Stimulated activated CD4-positive, alpha-beta T cell treated with anti-CD3 and anti-CD28 coated beads, Interleukin-4, amount 100 ng/mL, for 1 hour (primary cell): Measurements from ENCODE around the gene NRXN3.

Source experiments
- DNase-seq: peaks from one replicate; pipeline ENCODE4 v3.0.0-alpha.2; 2020

NRXN3 gene

DNA sequence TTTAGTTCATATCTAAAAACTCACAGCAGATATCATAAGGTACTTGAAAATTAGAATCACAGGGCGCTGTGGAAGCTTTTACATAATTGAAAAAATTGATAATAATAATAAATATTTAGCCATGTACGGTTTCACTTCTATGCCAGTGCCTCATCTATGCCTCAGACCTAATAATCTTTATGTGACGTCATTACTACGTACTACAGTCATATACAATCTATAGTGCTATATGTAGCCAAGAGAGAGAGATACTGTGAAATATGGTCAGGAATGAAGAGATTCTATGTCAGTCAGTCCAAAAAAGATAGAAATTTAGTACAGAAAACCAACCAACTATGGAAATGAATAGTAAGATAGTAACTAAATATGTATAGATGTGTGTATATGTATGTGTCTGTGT lies 1010.5 kb downstream of the NRXN3 start:
- DNase-seq, result no peak

- DNase-seq, result no peak
These were observed 1016.4 kb downstream of the NRXN3 start for GRCh38 chr14:79186523-79186922.

DNA sequence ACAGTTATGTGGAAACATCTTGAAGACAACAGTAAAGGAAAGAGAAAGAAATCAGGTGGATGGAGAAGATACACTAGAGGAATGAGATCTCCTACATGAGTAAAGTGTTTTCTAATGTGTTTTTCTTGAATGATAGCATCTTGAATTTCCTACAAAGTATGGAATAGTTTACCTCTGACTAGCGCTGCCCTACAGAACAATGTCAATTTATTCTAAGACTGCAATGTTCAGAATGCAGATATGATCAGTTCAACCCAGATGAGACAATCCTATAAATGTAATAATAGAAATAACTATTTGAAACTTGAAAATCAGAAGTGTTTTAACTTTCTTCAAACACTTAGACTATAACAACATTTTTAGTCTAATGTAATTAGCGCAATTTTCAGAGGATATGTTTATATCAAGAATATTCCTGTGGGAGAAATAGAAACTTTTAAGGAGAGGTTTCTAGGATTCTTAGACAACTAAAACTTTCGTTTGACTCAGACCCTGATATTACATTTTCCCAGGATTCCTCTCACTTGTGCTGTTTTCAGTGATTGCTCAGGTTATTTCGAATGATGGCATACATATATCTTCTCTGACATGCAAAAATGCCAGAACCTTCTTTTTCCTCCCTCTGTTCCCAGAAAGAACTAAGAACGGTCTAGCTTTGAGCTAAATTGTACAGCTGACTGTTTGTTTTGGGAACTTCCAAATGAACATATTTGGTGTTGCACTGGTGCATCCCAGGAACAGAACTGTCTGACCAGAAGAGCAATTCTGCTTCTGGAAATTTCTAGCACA lies 1023.7 kb downstream of the NRXN3 start:
- DNase-seq, result no peak

GRCh38 chr14:79196216-79196615 lies 1026.0 kb downstream of the NRXN3 start:
- no peak for DNase-seq

DNA sequence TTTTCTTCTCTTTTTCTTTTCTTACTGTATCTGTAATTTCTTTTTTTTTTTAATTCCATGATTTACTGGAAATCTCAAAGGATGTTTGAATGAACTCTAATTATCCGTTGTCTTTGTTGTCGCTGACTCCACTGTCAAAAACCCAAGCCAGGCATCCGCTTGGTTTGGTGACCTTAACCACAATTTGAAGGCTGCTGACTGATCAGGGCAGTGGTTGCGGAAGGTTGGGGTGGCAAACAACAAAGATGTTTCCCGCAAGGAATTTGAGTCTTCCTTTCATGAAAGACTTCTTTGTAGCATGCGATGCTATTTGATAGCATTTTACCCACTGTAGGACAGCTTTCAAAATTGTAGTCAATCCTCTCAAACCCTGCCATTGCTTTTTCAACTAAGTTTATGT lies 1027.3 kb downstream of the NRXN3 start:
- DNase-seq, result no peak

- DNase-seq, result no peak
These were observed 1029.0 kb downstream of the NRXN3 start for GRCh38 chr14:79199217-79199616.

- no peak for DNase-seq
These were observed 1031.5 kb downstream of the NRXN3 start for GRCh38 chr14:79201564-79202207.

DNA sequence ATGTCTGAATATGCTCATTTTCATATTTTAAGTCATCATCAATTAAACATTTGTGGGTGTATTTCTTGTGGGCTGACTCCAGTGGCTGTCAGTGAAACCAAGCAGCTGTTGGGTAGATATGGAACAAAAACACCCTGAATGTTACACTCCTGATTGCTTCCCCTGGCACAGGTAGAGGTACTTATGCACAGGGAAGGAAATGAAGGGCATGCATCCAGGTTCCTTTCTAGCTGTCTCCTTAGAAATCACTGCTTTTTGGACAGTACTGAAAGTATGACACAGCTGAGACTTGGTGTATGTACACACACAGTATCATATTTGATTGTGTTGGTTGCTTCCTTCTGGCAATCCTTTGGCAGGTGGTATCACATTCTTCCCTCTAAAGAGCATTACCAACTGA lies 1034.4 kb downstream of the NRXN3 start:
- DNase-seq, result no peak

DNA sequence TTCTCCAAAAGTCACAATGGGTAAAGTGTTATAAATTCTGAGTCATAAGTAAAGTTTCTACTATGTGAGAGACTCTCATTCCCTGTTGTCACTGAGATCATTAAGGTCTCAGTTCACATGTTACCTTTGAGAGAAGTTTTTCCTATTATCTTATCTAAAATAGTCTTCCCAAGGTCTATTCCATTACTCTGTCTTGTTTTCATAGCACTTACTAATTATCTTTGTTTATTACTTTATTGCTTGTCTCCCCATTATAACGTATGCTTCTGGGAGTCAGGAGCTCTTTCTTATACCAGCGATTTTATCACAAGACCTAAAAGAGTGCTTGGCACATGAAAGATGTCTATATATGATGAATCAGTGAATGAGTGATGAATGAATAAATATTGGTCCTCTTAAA lies 1039.2 kb downstream of the NRXN3 start:
- DNase-seq, result no peak

DNA sequence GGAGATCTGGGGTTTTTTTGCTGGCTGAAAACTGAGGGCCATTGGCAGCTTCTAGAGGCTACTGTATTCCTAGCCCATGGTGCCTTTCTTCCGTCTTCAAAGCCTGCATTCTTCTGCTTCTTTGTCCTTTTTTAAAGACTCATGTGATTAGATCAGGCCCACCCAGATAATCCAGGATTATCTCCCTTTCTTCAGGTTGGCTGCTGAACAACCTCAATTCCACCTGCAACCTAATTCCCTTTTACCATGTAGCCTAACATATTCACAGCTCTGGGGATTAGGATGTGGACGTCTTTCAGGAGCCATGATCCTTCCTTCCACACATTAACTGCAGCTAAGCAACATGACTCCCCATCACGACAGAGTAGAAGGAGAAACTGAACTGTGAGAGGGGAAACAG lies 1055.6 kb downstream of the NRXN3 start:
- no peak for DNase-seq

DNA sequence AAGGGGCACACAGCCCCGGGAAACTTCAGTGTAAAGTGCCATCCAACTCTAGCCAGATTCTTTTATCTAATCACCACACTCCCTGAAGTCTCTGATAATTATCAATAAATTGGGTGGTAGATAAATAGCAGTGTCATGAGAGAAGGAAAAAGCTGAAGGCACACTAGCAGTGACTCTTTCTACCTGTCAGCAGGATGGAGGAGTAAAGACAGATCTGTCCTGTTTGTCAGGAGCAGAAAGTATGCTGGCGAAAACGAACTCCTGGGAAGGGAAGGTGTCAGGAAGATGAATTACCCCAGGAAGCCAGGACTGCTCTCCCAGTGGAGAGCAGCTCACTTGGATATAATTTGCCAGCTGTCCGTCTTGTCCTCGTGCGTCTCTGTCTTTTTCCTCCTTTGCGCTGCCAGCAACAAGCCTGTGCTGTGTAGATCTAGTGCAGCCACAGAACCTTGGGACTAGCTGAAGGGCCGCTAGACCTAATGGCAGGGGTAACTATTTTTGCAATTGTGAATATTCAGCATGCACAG lies 1059.3 kb downstream of the NRXN3 start:
- DNase-seq, result no peak

GRCh38 chr14:79242666-79243065 lies 1072.5 kb downstream of the NRXN3 start:
- no peak for DNase-seq

DNA sequence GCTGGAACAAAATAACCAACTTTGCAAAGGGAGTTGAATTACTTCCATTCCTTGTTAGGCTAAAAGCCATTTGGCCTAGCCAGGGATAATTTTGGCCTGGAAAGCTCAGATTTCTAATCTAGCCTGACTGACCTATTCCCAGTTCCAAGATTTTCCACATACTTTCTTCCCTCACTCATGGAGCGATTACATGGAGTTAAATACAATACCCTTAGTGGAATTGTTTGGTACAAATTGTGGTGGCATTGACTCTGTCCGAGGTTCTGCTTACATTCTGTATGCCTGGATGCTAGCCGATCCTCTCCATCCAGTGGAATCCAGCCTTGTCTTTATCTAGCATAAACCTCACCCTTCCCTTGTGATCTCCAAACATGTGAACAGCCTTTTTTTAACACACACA lies 1076.0 kb downstream of the NRXN3 start:
- no peak for DNase-seq

GRCh38 chr14:79248126-79248525 lies 1078.0 kb downstream of the NRXN3 start:
- no peak for DNase-seq

GRCh38 chr14:79248771-79249170 lies 1078.6 kb downstream of the NRXN3 start:
- DNase-seq, result no peak

GRCh38 chr14:79251278-79251677 lies 1081.1 kb downstream of the NRXN3 start:
- DNase-seq, result no peak

DNA sequence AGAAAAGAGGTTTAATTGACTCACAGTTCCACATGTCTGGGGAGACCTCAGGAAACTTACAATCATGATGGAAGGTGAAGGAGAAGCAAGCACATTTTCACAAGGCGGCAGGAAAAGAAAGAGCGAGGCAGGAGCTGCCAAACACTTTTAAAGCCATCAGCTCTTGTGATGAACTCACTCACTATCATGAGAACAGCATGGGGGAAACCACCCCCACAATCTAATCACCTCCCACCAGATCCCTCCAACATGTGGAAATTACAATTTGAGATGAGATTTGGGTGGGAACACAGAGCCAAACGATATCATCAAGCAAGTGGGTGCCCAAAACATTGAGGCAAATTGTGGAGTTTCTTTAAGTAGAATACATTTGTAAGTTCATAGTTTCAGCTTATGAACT lies 1083.4 kb downstream of the NRXN3 start:
- no peak for DNase-seq

GRCh38 chr14:79254069-79254775 lies 1084.0 kb downstream of the NRXN3 start:
- DNase-seq, result no peak

DNA sequence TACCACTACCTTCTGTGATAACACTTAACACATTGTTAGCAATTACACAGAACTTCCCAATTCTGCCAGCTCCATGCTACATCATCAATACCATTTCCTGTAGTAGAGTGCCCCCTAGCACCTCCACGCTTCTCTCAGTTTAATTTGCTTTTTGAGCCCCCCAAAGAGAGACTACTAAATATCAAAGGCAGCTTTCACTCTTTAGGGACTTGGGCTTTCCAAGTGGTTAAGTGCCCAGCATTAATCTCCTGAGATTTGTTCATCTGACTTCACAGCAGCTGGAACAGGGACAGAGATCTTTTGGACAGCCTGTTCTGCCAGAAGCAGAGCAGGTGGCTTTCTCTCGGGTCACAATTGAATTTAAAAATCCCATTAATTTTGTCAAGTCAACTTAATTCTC lies 1086.2 kb downstream of the NRXN3 start:
- no peak for DNase-seq

GRCh38 chr14:79260406-79260805 lies 1090.2 kb downstream of the NRXN3 start:
- no peak for DNase-seq

- no peak for DNase-seq
These were observed 1095.3 kb downstream of the NRXN3 start for GRCh38 chr14:79265366-79265946.

- DNase-seq, result no peak
These were observed 1100.2 kb downstream of the NRXN3 start for GRCh38 chr14:79270361-79270760.

GRCh38 chr14:79271122-79271521 lies 1100.9 kb downstream of the NRXN3 start:
- no peak for DNase-seq
